Psoas muscle (tissue), 8 donors: Measurements from ENCODE around the gene EEF1G. TPM values are rescaled to one million over a fixed set of nuclear protein-coding genes. Genes with fewer than 3 reads are reported as not detected.
"Not testable (repeated sequence)": the region's sequence is repeated elsewhere in the genome, so short reads cannot be mapped to it uniquely, and the experiment has no call there.

ENCODE experiments used
- ATAC-seq, 4 donors: fragments of 200-7000 bp; cut with Tn5 transposase; one replicate each; pipeline ENCODE4 v1.9.1; 2020; ENCODE audit warnings: moderate library complexity in 3 of 4, mild to moderate bottlenecking in 2 of 4
- DNase-seq, 2 donors: peaks; one replicate each; pipeline ENCODE4 v3.0.0-alpha.2; 2020
- H3K27ac ChIP-seq: fragments of 200-600 bp; one replicate; pipeline ENCODE4 v1.8.0; 2022
- H3K27me3 ChIP-seq, 3 donors: fragments of 200-600 bp in 1 of 3; one replicate each; pipeline versions ENCODE4 v1.6.1 to v1.8.0; 2013 to 2022; ENCODE audit warnings: low read length in 2 of 3, mild to moderate bottlenecking in 2 of 3, moderate library complexity in 1 of 3; ENCODE audit not compliant: insufficient read depth in 3 of 3
- H3K36me3 ChIP-seq, 2 donors: fragments of 200-600 bp in 1 of 2; one replicate each; pipeline versions ENCODE4 v1.6.1 to v1.8.0; 2013 to 2022; ENCODE audit warnings: low read depth in 1 of 2, mild to moderate bottlenecking in 1 of 2, moderate library complexity in 1 of 2; ENCODE audit not compliant: insufficient read depth in 1 of 2
- H3K4me1 ChIP-seq: fragments of 200-600 bp; one replicate; pipeline ENCODE4 v1.8.0; 2022
- H3K4me3 ChIP-seq: fragments of 200-600 bp; one replicate; pipeline ENCODE4 v1.8.0; 2022; ENCODE audit warnings: mild to moderate bottlenecking
- H3K9me3 ChIP-seq: fragments of 200-600 bp; one replicate; pipeline ENCODE4 v1.8.0; 2022
- WGBS, 3 donors: extraction: QIAGEN DNeasy Blood & Tissue Kit; methylation state at CpG; one replicate each; pipeline versions ENCODE4 v1.1.6 to v1.1.7; 2013; 5-methylcytosine and 5-hydroxymethylcytosine counted together
- intact Hi-C, 2 donors: fragments of 100-400 bp; cut with DNase I; formaldehyde crosslinking; loops; one replicate each; pipeline versions ENCODE4 v1.11.0 to v1.14.2; 2022
- polyA plus RNA-seq, 3 donors: library from polyadenylated mRNA; stranded (reverse); fragments of 200-250 nt; gene quantifications; one replicate each; pipeline ENCODE4 v1.2.3, GENCODE V29; 2013
- total RNA-seq, 4 donors: library from RNA; stranded (reverse); fragmentation: NEBNext Ultra II Directional in 2 of 4; extraction: Animal tissue kit (Norgen Biotek cat#: 25700) in 2 of 4; gene quantifications; one replicate each; pipeline versions ENCODE4 v1.2.1 to v1.2.4, GENCODE V29; 2021 to 2023
- TF ChIP-seq, protein P1 (sequence below): fragments of 200-600 bp; IDR thresholded peaks from one replicate; pipeline ENCODE4 v1.8.0; 2022; ENCODE audit warnings: antibody characterized with exemption
- donor health status: healthy with polysubstance abuse.
- donor health status: DM: no; HTN: no; CAD: no; lungs with moderate emphysema.
- donor health status: Bipolar disorder and iron deficiency.
- donor health status: healthy.
- donor health status: DM: yes; HTN: yes; CAD: no.
- donor health status: DM: no; HTN: no; CAD: no.
- donor health status: DM: no; HTN: no; CAD: no.
- donor health status: DM: yes; HTN: yes; CAD: no.

EEF1G gene
- total and polyA plus RNA-seq, 7 donors = 1,137 to 2,356 (median 1,690) TPM

DNA sequence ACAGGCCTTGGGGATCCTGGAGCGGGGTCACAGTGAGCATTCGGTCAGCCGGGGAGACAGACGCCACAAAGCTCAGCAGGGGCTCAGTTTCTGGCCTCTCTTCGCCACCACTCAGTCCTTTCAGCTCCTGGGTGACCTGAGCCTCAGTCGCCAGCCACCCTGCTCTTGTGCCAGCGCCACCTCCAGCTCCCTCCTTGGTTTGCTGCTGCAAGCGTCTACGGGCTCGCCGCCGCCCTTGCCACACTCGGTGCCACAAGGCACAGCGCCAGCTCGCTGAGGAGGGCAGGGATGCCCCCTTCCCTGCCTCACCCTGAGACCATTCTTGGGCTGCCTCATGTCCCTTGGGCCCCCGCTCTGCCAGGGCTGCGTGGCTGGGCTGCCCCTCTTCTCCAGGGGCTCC lies 1.5 kb upstream of the EEF1G start:
- Histone ChIP-seq H3K27me3 (no peaks in the 10 kb centered on the region), H3K36me3 (peaks cover 5 to 71% of the 10 kb centered on the region in 2 donors), H3K27ac (peak overlapping the region; percentile 92), H3K4me3 (peak overlapping the region; percentile 90), H3K9me3 (no peaks in the 10 kb centered on the region), H3K4me1 (peaks cover 53% of the 10 kb centered on the region)
- TF ChIP-seq, protein P1, sequence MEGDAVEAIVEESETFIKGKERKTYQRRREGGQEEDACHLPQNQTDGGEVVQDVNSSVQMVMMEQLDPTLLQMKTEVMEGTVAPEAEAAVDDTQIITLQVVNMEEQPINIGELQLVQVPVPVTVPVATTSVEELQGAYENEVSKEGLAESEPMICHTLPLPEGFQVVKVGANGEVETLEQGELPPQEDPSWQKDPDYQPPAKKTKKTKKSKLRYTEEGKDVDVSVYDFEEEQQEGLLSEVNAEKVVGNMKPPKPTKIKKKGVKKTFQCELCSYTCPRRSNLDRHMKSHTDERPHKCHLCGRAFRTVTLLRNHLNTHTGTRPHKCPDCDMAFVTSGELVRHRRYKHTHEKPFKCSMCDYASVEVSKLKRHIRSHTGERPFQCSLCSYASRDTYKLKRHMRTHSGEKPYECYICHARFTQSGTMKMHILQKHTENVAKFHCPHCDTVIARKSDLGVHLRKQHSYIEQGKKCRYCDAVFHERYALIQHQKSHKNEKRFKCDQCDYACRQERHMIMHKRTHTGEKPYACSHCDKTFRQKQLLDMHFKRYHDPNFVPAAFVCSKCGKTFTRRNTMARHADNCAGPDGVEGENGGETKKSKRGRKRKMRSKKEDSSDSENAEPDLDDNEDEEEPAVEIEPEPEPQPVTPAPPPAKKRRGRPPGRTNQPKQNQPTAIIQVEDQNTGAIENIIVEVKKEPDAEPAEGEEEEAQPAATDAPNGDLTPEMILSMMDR = no peak
- WGBS, 3 donors = 18 to 36% (median 25%) methylated on average over 17 of the region's 17 CpGs
- intact Hi-C loops = loop anchor here in 1 of 2 donors (10.0 kb wide), 1 partner anchor 280 kb away; no protein-coding TSS in a partner anchor
- ATAC-seq (no peak), DNase-seq (peak in 1 of 2 donors; percentile 65)

DNA sequence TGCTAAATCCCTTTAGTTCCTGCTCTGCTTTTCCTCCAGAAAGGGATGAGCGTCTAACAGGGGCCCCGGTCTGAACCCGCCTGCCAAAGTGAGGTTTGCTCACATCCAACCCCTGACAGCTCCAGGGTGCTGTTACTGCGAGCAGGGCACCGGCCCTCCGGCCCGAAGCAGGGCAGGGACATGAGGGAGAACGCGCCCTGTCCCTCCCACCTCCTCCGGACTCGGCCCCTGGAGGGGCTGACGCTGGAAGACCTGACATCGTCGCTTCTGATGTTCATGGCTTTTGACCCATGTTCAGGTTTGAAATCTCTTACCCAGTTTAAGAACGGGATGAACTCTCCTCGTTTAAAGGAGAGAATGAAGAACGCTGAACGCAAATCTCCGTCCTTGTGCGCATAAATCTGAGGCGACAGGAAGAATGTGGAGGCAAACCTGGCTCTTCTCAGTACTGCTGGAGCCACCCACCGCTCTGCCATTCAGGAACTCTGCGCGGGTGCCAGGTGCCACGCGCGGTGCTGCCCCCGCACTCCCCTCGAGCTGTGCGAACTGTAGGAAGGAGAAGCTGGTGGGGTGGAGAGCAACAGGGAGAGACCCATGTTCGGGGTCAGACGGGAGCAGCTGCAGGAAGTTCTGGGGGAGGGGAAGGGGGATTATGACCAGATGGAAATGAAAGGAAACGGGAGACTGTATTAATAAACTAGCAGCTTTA lies 826 bp upstream of the EEF1G start:
- Histone ChIP-seq H3K4me1 (peaks cover 57% of the 10 kb centered on the region), H3K9me3 (no peaks in the 10 kb centered on the region), H3K36me3 (peaks cover 5 to 73% of the 10 kb centered on the region in 2 donors), H3K4me3 (peak overlapping the region; percentile 90), H3K27me3 (no peaks in the 10 kb centered on the region), H3K27ac (peak overlapping the region; percentile 92)
- TF ChIP-seq, protein P1 = no peak
- peak in 1 of 2 donors; percentile 71 for DNase-seq
- intact Hi-C loops = loop anchor here in 1 of 2 donors (10.0 kb wide), 1 partner anchor 280 kb away; no protein-coding TSS in a partner anchor
- 0 to 1% (median 1%) methylated on average over 33 of the region's 33 CpGs for WGBS, 3 donors
- ATAC-seq = peak; percentile 10 to 23 (median 18)

DNA sequence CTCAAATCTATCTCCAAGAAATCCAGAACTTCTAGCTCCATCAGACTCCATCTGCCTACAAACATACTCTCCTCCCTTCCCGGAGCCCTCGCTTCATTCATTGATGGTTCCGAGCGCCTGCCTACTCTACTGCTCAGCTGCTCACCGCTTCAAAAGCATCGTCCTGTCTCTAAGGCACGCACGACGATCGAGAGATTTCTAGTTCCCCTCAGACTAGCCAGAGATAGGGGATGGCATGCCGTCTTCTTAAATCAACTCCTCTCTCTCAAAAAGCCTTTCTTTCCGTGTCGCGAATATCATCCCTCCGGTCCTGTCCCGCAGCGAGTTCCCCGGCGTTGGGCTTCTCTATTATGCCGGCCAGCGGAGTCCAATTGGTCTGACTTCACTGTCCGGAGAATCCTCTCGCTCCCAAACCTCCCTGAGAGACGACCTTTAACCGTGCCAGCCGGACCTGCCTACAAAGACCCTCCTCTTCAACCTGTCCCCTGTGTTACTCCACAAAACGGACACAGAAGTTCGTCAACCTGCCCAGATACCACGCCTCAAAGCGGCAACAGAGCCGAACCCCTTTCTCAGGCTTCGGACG lies 592 bp downstream of the EEF1G start:
- Histone ChIP-seq H3K27ac (peak overlapping the region; percentile 92), H3K4me3 (peak overlapping the region; percentile 90), H3K9me3 (no peaks in the 10 kb centered on the region), H3K4me1 (peaks cover 55% of the 10 kb centered on the region), H3K27me3 (no peaks in the 10 kb centered on the region), H3K36me3 (peaks cover 5 to 73% of the 10 kb centered on the region in 2 donors)
- TF ChIP-seq, protein P1 = no peak
- ATAC-seq = peak in 3 of 4 donors; percentile 0 to 3 (median 0)
- intact Hi-C loops = loop anchor here in 1 of 2 donors (10.0 kb wide), 1 partner anchor 282 kb away; no protein-coding TSS in a partner anchor
- no peak for DNase-seq
- 0 to 1% (median 1%) methylated on average over 33 of the region's 33 CpGs for WGBS, 3 donors

DNA sequence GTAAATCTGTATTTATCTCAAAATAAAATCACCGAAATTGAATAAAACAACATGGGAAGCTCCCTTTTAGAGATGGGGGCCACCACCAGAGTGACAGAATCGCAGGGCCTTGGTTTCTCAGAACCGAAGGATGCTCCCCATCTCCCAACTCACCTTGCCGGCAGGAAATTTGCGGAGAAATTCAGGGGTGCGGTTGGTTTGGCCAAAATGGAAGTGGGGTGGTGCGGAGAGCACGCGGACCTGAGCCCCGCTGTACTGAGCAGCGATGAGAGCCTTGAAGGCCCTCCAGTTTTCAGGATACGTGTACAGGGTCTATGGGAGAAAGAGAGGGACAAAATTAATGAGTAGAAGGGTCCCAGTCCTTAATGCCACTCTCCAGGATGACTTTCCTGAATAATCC lies 1.3 kb downstream of the EEF1G start:
- H3K36me3 ChIP-seq = peaks cover 5 to 73% of the 10 kb centered on the region in 2 donors
- H3K4me3 ChIP-seq = peak overlapping the region; percentile 90
- peak in 1 of 2 donors; percentile 32 for DNase-seq
- H3K9me3 ChIP-seq = no peaks in the 10 kb centered on the region
- TF ChIP-seq, protein P1 = no peak
- intact Hi-C loops = loop anchor here in 1 of 2 donors (10.0 kb wide), 1 partner anchor 282 kb away; no protein-coding TSS in a partner anchor
- H3K27me3 ChIP-seq = no peaks in the 10 kb centered on the region
- no peak for ATAC-seq
- peak overlapping the region; percentile 92 for H3K27ac ChIP-seq
- H3K4me1 ChIP-seq = peaks cover 56% of the 10 kb centered on the region
- 62 to 72% (median 64%) methylated on average over 12 of the region's 12 CpGs for WGBS, 3 donors

DNA sequence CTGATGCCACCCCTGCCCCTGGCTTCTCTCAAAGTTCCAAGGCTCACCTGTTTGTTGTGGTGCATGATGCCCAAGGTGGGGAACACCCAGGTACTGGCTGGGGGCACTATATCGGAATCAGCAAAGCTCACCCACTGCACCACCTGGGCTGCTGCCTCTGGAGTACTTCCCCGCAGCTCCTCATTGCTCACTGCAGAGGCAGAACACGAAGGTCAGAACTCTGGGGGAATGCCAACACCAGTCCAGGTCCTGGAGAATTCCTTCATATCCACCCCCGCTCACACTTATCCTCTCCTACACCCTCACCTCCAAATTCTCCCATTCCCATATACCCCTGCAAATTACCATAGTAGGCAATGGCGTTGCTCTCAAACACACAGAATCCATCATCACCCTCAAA lies 2.2 kb downstream of the EEF1G start:
- 49 to 64% (median 61%) methylated on average over 5 of the region's 5 CpGs for WGBS, 3 donors
- H3K9me3 ChIP-seq, H3K27me3 ChIP-seq, ATAC-seq: not testable (repeated sequence)
- Histone ChIP-seq H3K4me1 (peaks cover 60% of the 10 kb centered on the region), H3K27ac (peak overlapping the region; percentile 92), H3K36me3 (peaks cover 12 to 73% of the 10 kb centered on the region in 2 donors), H3K4me3 (peak overlapping the region; percentile 90)
- DNase-seq = peak in 1 of 2 donors; percentile 15
- intact Hi-C loops = loop anchor here in 1 of 2 donors (10.0 kb wide), 1 partner anchor 283 kb away; no protein-coding TSS in a partner anchor

DNA sequence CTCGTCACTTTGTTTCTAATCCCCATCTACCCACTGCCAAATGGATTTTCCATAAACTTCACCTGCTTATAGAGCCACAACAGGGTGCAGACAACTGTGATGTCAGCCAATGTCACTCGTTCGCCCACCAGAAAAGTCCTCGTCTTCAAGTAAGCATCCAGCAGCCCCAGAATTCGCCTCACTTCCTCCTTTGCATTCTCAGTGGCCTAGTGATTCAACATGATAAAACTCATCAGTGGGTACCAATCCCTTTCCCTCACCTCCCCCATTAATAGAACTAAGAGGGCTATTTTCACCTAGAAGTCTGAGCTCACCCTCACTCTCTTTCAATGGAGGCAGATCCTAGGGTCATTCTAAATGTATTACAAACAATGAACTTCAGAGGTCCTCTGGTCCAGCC lies 2.8 kb downstream of the EEF1G start:
- not testable (repeated sequence) for H3K9me3 ChIP-seq, H3K27me3 ChIP-seq, ATAC-seq, H3K4me3 ChIP-seq, DNase-seq
- peaks cover 16 to 73% of the 10 kb centered on the region in 2 donors for H3K36me3 ChIP-seq
- peaks cover 60% of the 10 kb centered on the region for H3K4me1 ChIP-seq
- 52 to 66% (median 53%) methylated on average over 4 to 5 of the region's 5 CpGs for WGBS, 3 donors
- H3K27ac ChIP-seq = peak overlapping the region; percentile 36
- intact Hi-C loops = loop anchor here in 1 of 2 donors (10.0 kb wide), 1 partner anchor 284 kb away; no protein-coding TSS in a partner anchor
